Endothelial cell of umbilical vein (primary cell): Measurements from ENCODE around the gene ERBB4. TPM values are rescaled to one million over a fixed set of nuclear protein-coding genes. Genes with fewer than 3 reads are reported as not detected.
"Not testable (repeated sequence)": the region's sequence is repeated elsewhere in the genome, so short reads cannot be mapped to it uniquely, and the experiment has no call there.

Experiments used
- BruUV-seq: library from RNA; stranded (reverse); fragments of 400-500 nt; replicated peaks from 2 replicates; lab custom pipeline; 2021; lab: Mats Ljungman, UMichigan
- CTCF ChIA-PET: fragments of 300-600, 350-600 bp; sonication (Branson Sonifier 250); formaldehyde crosslinking; loops from one replicate; lab custom pipeline; 2021; ENCODE audit warnings: antibody characterized with exemption, inconsistent platforms; lab: Charles Lee
- POLR2A ChIA-PET: fragments of 300-600, 350-600 bp; sonication (Branson Sonifier 250); formaldehyde crosslinking; loops from one replicate; lab custom pipeline; 2021; ENCODE audit warnings: antibody characterized with exemption, inconsistent platforms; lab: Charles Lee
- DNase-seq: peaks from one replicate; pipeline ENCODE4 v3.0.0-alpha.2; 2011; ENCODE audit warnings: low read depth, low spot score
- FAIRE-seq: peaks from 2 replicates; lab custom pipeline; 2011; peaks lifted over from hg19 to GRCh38; lab: Jason Lieb, UNC
- H2AFZ ChIP-seq: 2 replicates; pipeline ENCODE4 v1.6.0; 2012; ENCODE audit warnings: low read depth, low read length, control low read depth, inconsistent platforms
- H3K27ac ChIP-seq: 2 replicates; pipeline ENCODE4 v1.5.1; 2011; ENCODE audit warnings: low read depth, mild to moderate bottlenecking, control low read depth, low read length, moderate library complexity; ENCODE audit not compliant: insufficient read depth
- H3K27me3 ChIP-seq, 2 experiments: 2 replicates each; pipeline versions ENCODE4 v1.6.0 to v1.6.1; 2011; ENCODE audit warnings: low read length in 2 of 2, mixed read lengths in 1 of 2; ENCODE audit not compliant: control insufficient read depth in 2 of 2, insufficient read depth in 2 of 2
- H3K36me3 ChIP-seq, 2 experiments: 2 replicates in 1 of 2; 3 replicates in 1 of 2; pipeline ENCODE4 v1.5.1; 2011; ENCODE audit warnings: low read length in 2 of 2, mild to moderate bottlenecking in 1 of 2, moderate library complexity in 1 of 2; ENCODE audit not compliant: control insufficient read depth in 2 of 2, insufficient read depth in 2 of 2; ENCODE audit errors: extremely low read depth in 1 of 2
- H3K4me1 ChIP-seq: 3 replicates; pipeline ENCODE4 v1.5.1; 2011; ENCODE audit warnings: mild to moderate bottlenecking, low read length; ENCODE audit not compliant: control insufficient read depth, insufficient read depth; ENCODE audit errors: extremely low read depth
- H3K4me2 ChIP-seq: 2 replicates; pipeline ENCODE4 v1.6.1; 2011; ENCODE audit warnings: low read length, control low read depth, mixed read lengths; ENCODE audit not compliant: insufficient read depth
- H3K4me3 ChIP-seq, 3 experiments: fragments of 200-600 bp in 1 of 3; sonication (generic), shearing (Covaris generic) in 1 of 3; replicated peaks in 1 of 3; 2 replicates each; pipeline ENCODE4 v1.5.1; 2011 to 2016; ENCODE audit warnings: control low read depth in 3 of 3, low read length in 3 of 3, mild to moderate bottlenecking in 2 of 3, inconsistent platforms in 1 of 3, low read depth in 1 of 3, moderate library complexity in 1 of 3; ENCODE audit not compliant: insufficient read depth in 1 of 3
- H3K79me2 ChIP-seq: 2 replicates; pipeline ENCODE4 v1.6.0; 2012; ENCODE audit warnings: low read length, inconsistent platforms; ENCODE audit not compliant: control insufficient read depth, insufficient read depth
- H3K9ac ChIP-seq: replicated peaks from 2 replicates; pipeline ENCODE3; 2011; ENCODE audit warnings: low read length, control low read depth; ENCODE audit not compliant: insufficient read depth; ENCODE audit errors: extremely low read depth
- H3K9me1 ChIP-seq: replicated peaks from 3 replicates; pipeline ENCODE4 v1.6.0; 2011; ENCODE audit warnings: mild to moderate bottlenecking, low read length; ENCODE audit not compliant: control insufficient read depth, insufficient read depth; ENCODE audit errors: extremely low read depth
- H3K9me3 ChIP-seq: replicated peaks from 2 replicates; pipeline ENCODE4 v1.5.1; 2012; ENCODE audit warnings: low read length, inconsistent platforms; ENCODE audit not compliant: control insufficient read depth, insufficient read depth
- H4K20me1 ChIP-seq: replicated peaks from 2 replicates; pipeline ENCODE3; 2011; ENCODE audit warnings: mild to moderate bottlenecking, low read length; ENCODE audit not compliant: control insufficient read depth, insufficient read depth; ENCODE audit errors: extremely low read depth
- CTCF ChIP-seq, 2 donors: IDR thresholded peaks; 1 replicate in 1 of 2; 2 replicates in 1 of 2; pipeline ENCODE4 v1.5.1; 2011; ENCODE audit warnings: low read length in 2 of 2, mild to moderate bottlenecking in 2 of 2, moderate library complexity in 2 of 2, control low read depth in 1 of 2, inconsistent platforms in 1 of 2, low read depth in 1 of 2; ENCODE audit not compliant: insufficient read depth in 1 of 2; ENCODE audit errors: extremely low read depth in 1 of 2
- EZH2 ChIP-seq: IDR thresholded peaks from 2 replicates; pipeline ENCODE4 v1.6.1; 2012; ENCODE audit warnings: borderline replicate concordance, low read depth, mild to moderate bottlenecking, moderate library complexity, low read length, inconsistent platforms; ENCODE audit not compliant: severe bottlenecking
- FOS ChIP-seq: IDR thresholded peaks from 2 replicates; pipeline ENCODE4 v1.6.1; 2011; ENCODE audit warnings: mild to moderate bottlenecking, low read length, moderate library complexity, borderline replicate concordance; ENCODE audit not compliant: insufficient read depth
- GATA2 ChIP-seq: IDR thresholded peaks from 2 replicates; pipeline ENCODE4 v1.7.0; 2011; ENCODE audit warnings: low read depth, mild to moderate bottlenecking, moderate library complexity, mixed read lengths, low read length; ENCODE audit not compliant: insufficient read length, insufficient read depth
- JUN ChIP-seq: IDR thresholded peaks from 2 replicates; pipeline ENCODE4 v1.6.1; 2011; ENCODE audit warnings: borderline replicate concordance, low read depth; ENCODE audit not compliant: insufficient read length, insufficient read depth
- MAX ChIP-seq: IDR thresholded peaks from 2 replicates; pipeline ENCODE4 v1.6.1; 2011; ENCODE audit not compliant: insufficient read depth, insufficient read length
- MYC ChIP-seq: IDR thresholded peaks from one replicate; pipeline ENCODE4 v1.6.1; 2011; ENCODE audit warnings: mild to moderate bottlenecking, low read depth, low read length
- POLR2A ChIP-seq: IDR thresholded peaks from 2 replicates; pipeline ENCODE4 v1.6.1; 2012; ENCODE audit warnings: low read depth, mild to moderate bottlenecking, control low read depth, low read length
- POLR2AphosphoS5 ChIP-seq: IDR thresholded peaks from 2 replicates; pipeline ENCODE4 v1.6.1; 2012; ENCODE audit warnings: low read depth, mild to moderate bottlenecking, control low read depth, low read length, moderate library complexity; ENCODE audit not compliant: insufficient read depth
- dilution Hi-C: fragments of 300-500 bp; cut with MboI; formaldehyde crosslinking; loops from one replicate; pipeline ENCODE4 v1.15.0; 2019; ENCODE audit warnings: low sequenced_read_pairs; ENCODE audit not compliant: extremely low pct_ligation_motif_present
- intact Hi-C: fragments of 100-400 bp; cut with micrococcal nuclease; formaldehyde crosslinking; loops from one replicate; pipeline ENCODE4 v1.10.0; 2022
- polyA plus RNA-seq, 4 experiments: library from polyadenylated mRNA; depleted of rRNA in 3 of 4; stranded (reverse) in 3 of 4; unstranded in 1 of 4; fragments of >200 nt; gene quantifications; 2 replicates each; pipeline versions ENCODE4 v1.2.1 to v1.2.3, GENCODE V29; 2011 to 2012; ENCODE audit warnings: missing spikeins in 1 of 4
- total RNA-seq: library from RNA; stranded (reverse); gene quantifications from 2 replicates; pipeline ENCODE4 v1.2.3, GENCODE V29; 2021

Gene ERBB4
- total and polyA plus RNA-seq, 2 donors (not counting 3 experiments of a cell fraction or from before 2014, with no cell fraction given): 0.01 to 0.27 TPM

GRCh38 chr2:212013626-212014025, 525.0 kb downstream of the ERBB4 start:
- H3K4me2 ChIP-seq: no peak overlapping the region
- FAIRE-seq (no peak), DNase-seq (no peak)
- no peak overlapping the region for H3K27ac ChIP-seq
- no peak overlapping the region for H2AFZ ChIP-seq
- no peaks in the 10 kb centered on the region for H3K4me1 ChIP-seq
- H3K9me1 ChIP-seq: no peaks in the 10 kb centered on the region
- H3K4me3 ChIP-seq: no peak overlapping the region
- no peaks in the 10 kb centered on the region for H4K20me1 ChIP-seq
- H3K9ac ChIP-seq: no peak overlapping the region
- no TSS peak for BruUV-seq
- H3K27me3 ChIP-seq: no peaks in the 10 kb centered on the region
- H3K9me3 ChIP-seq: no peaks in the 10 kb centered on the region
- CTCF ChIA-PET: interaction anchor here (1.3 kb wide), 1 partner anchor 9 kb away, joined by 4 read pairs; no protein-coding TSS in a partner anchor
- H3K36me3 ChIP-seq: no peaks in the 10 kb centered on the region
- intact Hi-C loops (no loop called here), dilution Hi-C loops (no loop called here)
- no peaks in the 10 kb centered on the region for H3K79me2 ChIP-seq
- no peak for TF ChIP-seq CTCF (IDR thresholded peaks at IDR 0.05; ENCODE audit: extremely low read depth in 1 of 2, insufficient read depth in 1 of 2, low read depth in 1 of 2, low read length in 2 of 2)
- no peak for TF ChIP-seq MYC
- TF ChIP-seq GATA2: no peak
- TF ChIP-seq POLR2AphosphoS5: no peak
- TF ChIP-seq MAX: no peak
- no peak for TF ChIP-seq POLR2A
- TF ChIP-seq EZH2: no peak
- no peak for TF ChIP-seq JUN
- TF ChIP-seq FOS: no peak
- POLR2A ChIA-PET: no interaction called here

- dilution Hi-C loops: not testable (repeated sequence)
- CTCF ChIA-PET: interaction anchor here (1.6 kb wide), 1 partner anchor 265 kb away, joined by 3 read pairs; no protein-coding TSS in a partner anchor
These were observed 528.3 kb downstream of the ERBB4 start for GRCh38 chr2:212010305-212010704.

More at GRCh38 chr2:212010305-212010704, 528.3 kb downstream of the ERBB4 start:
- H3K79me2 ChIP-seq, POLR2A ChIA-PET, H4K20me1 ChIP-seq, H3K4me3 ChIP-seq, H3K4me1 ChIP-seq, H3K27ac ChIP-seq, H3K9ac ChIP-seq, H3K27me3 ChIP-seq, H3K36me3 ChIP-seq, H3K9me3 ChIP-seq, H3K4me2 ChIP-seq, FAIRE-seq, H3K9me1 ChIP-seq, intact Hi-C loops, BruUV-seq, DNase-seq, H2AFZ ChIP-seq: not testable (repeated sequence)
